K562 (cell line): ENCODE data around the gene NR1D2. TPM values are rescaled to one million over a fixed set of nuclear protein-coding genes. Genes with fewer than 3 reads are reported as not detected.

Experiments used
- BACH1 ChIP-seq: fragments of 200-800 bp; sonication (Bioruptor generic); IDR thresholded peaks from 2 replicates; pipeline ENCODE4 v1.6.1; 2016; ENCODE audit warnings: missing genetic modification characterization, missing compliant biosample characterization
- FOXP1 ChIP-seq: sonication (generic); formaldehyde crosslinking; IDR thresholded peaks from 2 replicates; pipeline ENCODE4 v1.8.0; 2022; ENCODE audit warnings: mild to moderate bottlenecking, missing genetic modification reagents
- JUND ChIP-seq, 2 experiments: IDR thresholded peaks; 2 replicates in 1 of 2; 3 replicates in 1 of 2; pipeline ENCODE4 v1.6.1; 2011; ENCODE audit warnings: borderline replicate concordance in 2 of 2, low read depth in 2 of 2, low read length in 2 of 2, improper control_type of control experiment in 1 of 2, missing biosample characterization in 1 of 2, missing genetic modification characterization in 1 of 2, missing genetic modification reagents in 1 of 2
- LEF1 ChIP-seq: fragments of 450-650 bp; IDR thresholded peaks from 2 replicates; pipeline ENCODE4 v1.6.1; 2016; ENCODE audit warnings: mild to moderate bottlenecking
- MAFG ChIP-seq: fragments of 450-650 bp; conservative IDR thresholded peaks from 2 replicates; pipeline ENCODE4 v1.6.1; 2016; ENCODE audit warnings: missing genetic modification characterization, missing compliant biosample characterization
- MNT ChIP-seq, 2 experiments: fragments of 450-650 bp; conservative IDR thresholded peaks; 2 replicates each; pipeline ENCODE4 v1.6.1; 2017; ENCODE audit warnings: mild to moderate bottlenecking in 2 of 2, moderate library complexity in 2 of 2
- MYBL2 ChIP-seq, 2 experiments: fragments of 450-650 bp in 1 of 2; sonication (generic) in 1 of 2; formaldehyde crosslinking in 1 of 2; IDR thresholded peaks; 2 replicates each; pipeline versions ENCODE4 v1.6.1 to v1.8.1; 2017 to 2022; ENCODE audit warnings: borderline replicate concordance in 1 of 2, inconsistent platforms in 1 of 2, low read depth in 1 of 2, mild to moderate bottlenecking in 1 of 2, missing genetic modification reagents in 1 of 2, moderate library complexity in 1 of 2
- NEUROD1 ChIP-seq: fragments of 150-350 bp; IDR thresholded peaks from 2 replicates; pipeline ENCODE4 v1.6.1; 2014; ENCODE audit warnings: borderline replicate concordance, low read length, low read depth; ENCODE audit not compliant: partially characterized antibody
- PBX2 ChIP-seq, 2 experiments: IDR thresholded peaks in 1 of 2; conservative IDR thresholded peaks in 1 of 2; 2 replicates each; pipeline ENCODE4 v1.6.1; 2016; ENCODE audit warnings: low read depth in 2 of 2, mild to moderate bottlenecking in 1 of 2, missing compliant biosample characterization in 1 of 2, missing genetic modification characterization in 1 of 2, moderate library complexity in 1 of 2
- RERE ChIP-seq: sonication (generic); formaldehyde crosslinking; IDR thresholded peaks from 2 replicates; pipeline ENCODE4 v1.8.0; 2023; ENCODE audit warnings: missing genetic modification reagents, mild to moderate bottlenecking, borderline replicate concordance
- RFX1 ChIP-seq: fragments of 450-650 bp; IDR thresholded peaks from 2 replicates; pipeline ENCODE4 v1.6.1; 2016; ENCODE audit warnings: mild to moderate bottlenecking, moderate library complexity
- TAF9B ChIP-seq: fragments of 450-650 bp; IDR thresholded peaks from 2 replicates; pipeline ENCODE4 v1.6.1; 2018; ENCODE audit warnings: mild to moderate bottlenecking; ENCODE audit not compliant: partially characterized antibody
- ZKSCAN8 ChIP-seq: fragments of 200-800 bp; sonication (Bioruptor generic); IDR thresholded peaks from 2 replicates; pipeline ENCODE4 v1.6.1; 2016; ENCODE audit warnings: missing genetic modification characterization, missing compliant biosample characterization
- polyA plus RNA-seq, 8 experiments: library from polyadenylated mRNA; depleted of rRNA in 4 of 8; stranded (reverse) in 5 of 8; unstranded in 3 of 8; fragments of >200 nt; fragmentation: Nextera tagmentation in 2 of 8; fragmentation: Illumina TruSeq in 1 of 8; extraction: Ambion mirVana in 2 of 8; extraction: Trizol in 1 of 8; gene quantifications; 2 replicates each; pipeline versions ENCODE4 v1.2.1 to v1.2.3, GENCODE V29; 2011 to 2014; ENCODE audit warnings: inconsistent platforms in 1 of 8, missing spikeins in 1 of 8
- total RNA-seq, 7 experiments: library from RNA; depleted of rRNA in 6 of 7; stranded (reverse); fragments of >200 nt in 6 of 7; fragmentation: Illumina TruSeq in 2 of 7; extraction: Trizol in 2 of 7; gene quantifications; 2 replicates each; pipeline versions ENCODE4 v1.2.1 to v1.2.3, GENCODE V29; 2011 to 2021; ENCODE audit warnings: low replicate concordance in 1 of 7

Gene NR1D2
- total and polyA plus RNA-seq, 9 of the 15 experiments (the other 6 are each of a cell fraction or from before 2014, with no cell fraction given) = 1.2 to 5.5 (median 2.9) TPM

- TF ChIP-seq PBX2 (CRISPR knock-in tag; IDR thresholded peaks at IDR 0.05; ENCODE audit: low read depth) (no peak), PBX2 (tag; conservative IDR thresholded peaks at IDR 0.05; ENCODE audit: low read depth) (peak; percentile 80), MAFG (peak; percentile 91), TAF9B (peak; percentile 50), ZKSCAN8 (CRISPR knock-in tag) (peak; percentile 62), RERE (CRISPR knock-in tag) (no peak), MNT (conservative IDR thresholded peaks at IDR 0.05) (peak; percentile 28 to 48; a peak in 2 of 4 replicates), LEF1 (0 out of 2 replicates have a peak, but pooled peaks have one; percentile 26), RFX1 (peak; percentile 76), JUND (IDR thresholded peaks at IDR 0.05; ENCODE audit: borderline replicate concordance, low read depth, low read length) (peak; percentile 41; the same call in 1 of the 2 replicates), JUND (tag; IDR thresholded peaks at IDR 0.05; ENCODE audit: borderline replicate concordance, low read depth, low read length) (no peak; the same call in 2 of the 3 replicates), NEUROD1 (no peak), BACH1 (tag) (peak; percentile 90), FOXP1 (CRISPR knock-in tag) (no peak), MYBL2 (IDR thresholded peaks at IDR 0.05; ENCODE audit: low read depth) (no peak), MYBL2 (CRISPR knock-in tag; IDR thresholded peaks at IDR 0.05; ENCODE audit: borderline replicate concordance) (no peak)
These were observed 4.3 kb upstream of the NR1D2 start (continued) for GRCh38 chr3:23940775-23941174.
